CD14-positive monocyte (primary cell): ENCODE measurements around the gene CELF1. TPM values are rescaled to one million over a fixed set of nuclear protein-coding genes. Genes with fewer than 3 reads are reported as not detected.

Experiments used
- DNase-seq, 3 donors: peaks; one replicate each; pipeline ENCODE4 v3.0.0-alpha.2; 2011 to 2022
- H2AFZ ChIP-seq: 2 replicates; pipeline ENCODE4 v1.6.0; 2012; ENCODE audit warnings: mild to moderate bottlenecking, low read depth, low read length, inconsistent platforms; ENCODE audit not compliant: insufficient read depth, poor library complexity, severe bottlenecking
- H3K27ac ChIP-seq, 2 donors: 1 replicate in 1 of 2; 2 replicates in 1 of 2; pipeline ENCODE4 v1.5.1; 2012 to 2013; ENCODE audit warnings: low read length in 2 of 2, control low read depth in 1 of 2, inconsistent platforms in 1 of 2, low read depth in 1 of 2, mild to moderate bottlenecking in 1 of 2
- H3K27me3 ChIP-seq, 2 donors: one replicate each; pipeline versions ENCODE4 v1.6.0 to v1.6.1; 2011 to 2013; ENCODE audit warnings: low read length in 2 of 2; ENCODE audit not compliant: control insufficient read depth in 2 of 2, insufficient read depth in 2 of 2
- H3K36me3 ChIP-seq, 2 donors: replicated peaks in 1 of 2; 1 replicate in 1 of 2; 2 replicates in 1 of 2; pipeline versions ENCODE4 v1.5.1 to v1.6.1; 2012 to 2013; ENCODE audit warnings: low read length in 2 of 2, control low read depth in 1 of 2, inconsistent platforms in 1 of 2, mild to moderate bottlenecking in 1 of 2; ENCODE audit not compliant: insufficient read depth in 2 of 2, control insufficient read depth in 1 of 2
- H3K4me1 ChIP-seq, 2 donors: 1 replicate in 1 of 2; 2 replicates in 1 of 2; pipeline versions ENCODE4 v1.5.1 to v1.6.1; 2012 to 2013; ENCODE audit warnings: low read length in 2 of 2, control low read depth in 1 of 2, inconsistent platforms in 1 of 2, mild to moderate bottlenecking in 1 of 2, moderate library complexity in 1 of 2; ENCODE audit not compliant: insufficient read depth in 2 of 2, control insufficient read depth in 1 of 2
- H3K4me2 ChIP-seq: replicated peaks from 2 replicates; pipeline ENCODE3; 2012; ENCODE audit warnings: low read length, moderate library complexity, mild to moderate bottlenecking; ENCODE audit not compliant: poor library complexity, severe bottlenecking; ENCODE audit errors: extremely low read depth
- H3K4me3 ChIP-seq, 3 experiments: fragments of 200-600 bp in 1 of 3; sonication (generic) in 1 of 3; replicated peaks in 1 of 3; 1 replicate in 2 of 3; 2 replicates in 1 of 3; pipeline ENCODE4 v1.5.1; 2011 to 2013; ENCODE audit warnings: low read length in 3 of 3, mild to moderate bottlenecking in 3 of 3, control low read depth in 2 of 3, low read depth in 2 of 3, inconsistent platforms in 1 of 3, moderate library complexity in 1 of 3
- H3K79me2 ChIP-seq: 2 replicates; pipeline ENCODE4 v1.6.0; 2012; ENCODE audit warnings: mild to moderate bottlenecking, control low read depth, inconsistent platforms, low read length, moderate library complexity; ENCODE audit not compliant: insufficient read depth
- H3K9ac ChIP-seq: 2 replicates; pipeline ENCODE4 v1.6.0; 2017; ENCODE audit warnings: low read length, mild to moderate bottlenecking; ENCODE audit not compliant: insufficient read depth, poor library complexity, severe bottlenecking
- H3K9me3 ChIP-seq, 2 donors: replicated peaks in 1 of 2; 1 replicate in 1 of 2; 2 replicates in 1 of 2; pipeline versions ENCODE4 v1.5.1 to v1.6.1; 2012 to 2013; ENCODE audit warnings: low read length in 2 of 2, control low read depth in 1 of 2; ENCODE audit not compliant: control insufficient read depth in 1 of 2, insufficient read depth in 1 of 2
- H4K20me1 ChIP-seq: 2 replicates; pipeline ENCODE4 v1.6.0; 2012; ENCODE audit warnings: mild to moderate bottlenecking, low read length, control low read depth, moderate library complexity; ENCODE audit not compliant: insufficient read depth
- H3K27ac Mint-ChIP-seq, 7 donors: one replicate each; pipeline ENCODE4 v1.8.0; 2020; ENCODE audit warnings: mild to moderate bottlenecking in 7 of 7, mixed read lengths in 7 of 7, moderate library complexity in 6 of 7, inconsistent platforms in 2 of 7
- H3K27me3 Mint-ChIP-seq, 3 donors: one replicate each; pipeline ENCODE4 v1.8.0; 2021 to 2022; ENCODE audit warnings: low read depth in 3 of 3, mild to moderate bottlenecking in 3 of 3, mixed read lengths in 3 of 3, moderate library complexity in 3 of 3, inconsistent platforms in 1 of 3
- H3K36me3 Mint-ChIP-seq, 2 donors: one replicate each; pipeline ENCODE4 v1.8.0; 2020; ENCODE audit warnings: mixed read lengths in 2 of 2, inconsistent platforms in 1 of 2, mild to moderate bottlenecking in 1 of 2
- H3K4me1 Mint-ChIP-seq: one replicate; pipeline ENCODE4 v1.8.0; 2020; ENCODE audit warnings: mild to moderate bottlenecking, mixed read lengths
- H3K4me3 Mint-ChIP-seq, 2 donors: one replicate each; pipeline ENCODE4 v1.8.0; 2020; ENCODE audit warnings: mild to moderate bottlenecking in 2 of 2, mixed read lengths in 2 of 2, moderate library complexity in 1 of 2
- H3K9me3 Mint-ChIP-seq, 7 donors: one replicate each; pipeline ENCODE4 v1.8.0; 2020 to 2022; ENCODE audit warnings: mixed read lengths in 7 of 7, mild to moderate bottlenecking in 6 of 7, moderate library complexity in 6 of 7, inconsistent platforms in 2 of 7
- CTCF ChIP-seq: fragments of 200-600 bp; IDR thresholded peaks from one replicate; pipeline ENCODE4 v1.8.0; 2022; ENCODE audit warnings: antibody characterized with exemption, mild to moderate bottlenecking
- WGBS: methylation state at CpG from one replicate; pipeline ENCODE4 v1.1.5; 2013; ENCODE audit warnings: missing lambda C conversion rate; ENCODE audit not compliant: insufficient coverage; 5-methylcytosine and 5-hydroxymethylcytosine counted together
- intact Hi-C, 2 donors: fragments of 100-400 bp; cut with micrococcal nuclease; formaldehyde crosslinking; loops; one replicate each; pipeline versions ENCODE4 v1.15.0 to v1.15.1; 2023
- polyA plus RNA-seq, 3 donors: library from polyadenylated mRNA; depleted of rRNA in 1 of 3; unstranded in 2 of 3; stranded (reverse) in 1 of 3; fragments of 300-500 nt in 2 of 3; fragments of >200 nt in 1 of 3; fragmentation: Illumina TruSeq in 2 of 3; gene quantifications; 1 replicate in 2 of 3; 2 replicates in 1 of 3; pipeline ENCODE4 v1.2.3, GENCODE V29; 2012 to 2021

Gene CELF1
- polyA plus RNA-seq, 3 donors = 27.2 to 117 (median 39.9) TPM

- Histone ChIP-seq H3K4me1 (peaks cover 6 to 9% of the 10 kb centered on the region in 2 donors), H2AFZ (no peak overlapping the region), H4K20me1 (peaks cover 12% of the 10 kb centered on the region), H3K27me3 (no peaks in the 10 kb centered on the region), H3K4me2 (no peak overlapping the region), H3K27ac (no peak overlapping the region), H3K79me2 (peaks cover 78% of the 10 kb centered on the region), H3K9ac (no peak overlapping the region), H3K36me3 (peaks cover 51 to 64% of the 10 kb centered on the region in 2 donors), H3K4me3 (no peak overlapping the region), H3K9me3 (no peaks in the 10 kb centered on the region)
- intact Hi-C loops = loop anchor here in 1 of 2 donors (10.0 kb wide), 1 partner anchor 193 kb away; the partner anchor contains the start of gene FNBP4
- H3K27ac Mint-ChIP-seq = peak overlapping the region in 1 of 7 donors; percentile 54
- no peaks in the 10 kb centered on the region for H3K27me3 Mint-ChIP-seq
- H3K4me1 Mint-ChIP-seq = peaks cover 6% of the 10 kb centered on the region
- 100% methylated on average over 1 of the region's 4 CpGs for WGBS
- peaks cover 50 to 63% of the 10 kb centered on the region in 2 donors for H3K36me3 Mint-ChIP-seq
- no peaks in the 10 kb centered on the region for H3K9me3 Mint-ChIP-seq
- no peak for TF ChIP-seq CTCF
- H3K4me3 Mint-ChIP-seq = no peak overlapping the region
- DNase-seq = no peak
These were observed 18.4 kb upstream of the CELF1 start for GRCh38 chr11:47571357-47571729.

- no peaks in the 10 kb centered on the region for H3K9me3 ChIP-seq
- Mint-ChIP-seq H3K27ac (peak overlapping the region in 1 of 7 donors; percentile 54), H3K9me3 (no peaks in the 10 kb centered on the region), H3K27me3 (no peaks in the 10 kb centered on the region), H3K4me1 (peaks cover 9% of the 10 kb centered on the region), H3K36me3 (peaks cover 50 to 58% of the 10 kb centered on the region in 2 donors), H3K4me3 (no peak overlapping the region)
- no peaks in the 10 kb centered on the region for H3K27me3 ChIP-seq
- no peak overlapping the region for H3K9ac ChIP-seq
- no peak overlapping the region for H2AFZ ChIP-seq
- intact Hi-C loops = loop anchor here in 1 of 2 donors (10.0 kb wide), 1 partner anchor 194 kb away; the partner anchor contains the start of gene FNBP4
- H3K27ac ChIP-seq = no peak overlapping the region
- no peak for DNase-seq
- peaks cover 12% of the 10 kb centered on the region for H4K20me1 ChIP-seq
- H3K4me3 ChIP-seq = no peak overlapping the region
- TF ChIP-seq CTCF = no peak
- no peak overlapping the region for H3K4me2 ChIP-seq
- peaks cover 51 to 64% of the 10 kb centered on the region in 2 donors for H3K36me3 ChIP-seq
- H3K79me2 ChIP-seq = peaks cover 79% of the 10 kb centered on the region
- H3K4me1 ChIP-seq = peaks cover 6 to 14% of the 10 kb centered on the region in 2 donors
- no CpG with 5 or more reads among the region's 3 CpGs for WGBS
These were observed 17.9 kb upstream of the CELF1 start for GRCh38 chr11:47570651-47571356.
